ENCODE results near the gene CDKAL1. TPM values are rescaled to one million over a fixed set of nuclear protein-coding genes. Genes with fewer than 3 reads are reported as not detected.

The CDKAL1 gene
- total and polyA plus RNA-seq, 2 experiments from 2014 or later, result 14.4 to 19.5 TPM

- WGBS (ENCODE audit: low lambda C conversion rate, missing lambda C conversion rate), result 100% methylated on average over 2 of the region's 2 CpGs
- Histone ChIP-seq H3K27ac (no peak overlapping the region), H3K4me3 (no peak overlapping the region), H3K79me2 (no peaks in the 10 kb centered on the region), H3K9me3 (ENCODE audit: low read depth) (no peaks in the 10 kb centered on the region), H3K27me3 (no peaks in the 10 kb centered on the region), H3K36me3 (replicated peaks; ENCODE audit: insufficient read depth, low read depth) (no peaks in the 10 kb centered on the region), H3K4me2 (no peak overlapping the region), H3K9me2 (replicated peaks; ENCODE audit: insufficient read depth) (no peaks in the 10 kb centered on the region), H4K20me1 (ENCODE audit: insufficient read depth, poor library complexity, severe bottlenecking) (no peaks in the 10 kb centered on the region), H2AFZ (no peak overlapping the region), H3K4me1 (ENCODE audit: insufficient read depth) (peaks cover 3% of the 10 kb centered on the region)
- no peak for TF ChIP-seq EZH2 (IDR thresholded peaks at IDR 0.05; ENCODE audit: borderline replicate concordance)
- no peak for TF ChIP-seq EZH2phosphoT487 (IDR thresholded peaks at IDR 0.05; ENCODE audit: low read depth, severe bottlenecking, unreplicated experiment)
- TF ChIP-seq, protein P1, sequence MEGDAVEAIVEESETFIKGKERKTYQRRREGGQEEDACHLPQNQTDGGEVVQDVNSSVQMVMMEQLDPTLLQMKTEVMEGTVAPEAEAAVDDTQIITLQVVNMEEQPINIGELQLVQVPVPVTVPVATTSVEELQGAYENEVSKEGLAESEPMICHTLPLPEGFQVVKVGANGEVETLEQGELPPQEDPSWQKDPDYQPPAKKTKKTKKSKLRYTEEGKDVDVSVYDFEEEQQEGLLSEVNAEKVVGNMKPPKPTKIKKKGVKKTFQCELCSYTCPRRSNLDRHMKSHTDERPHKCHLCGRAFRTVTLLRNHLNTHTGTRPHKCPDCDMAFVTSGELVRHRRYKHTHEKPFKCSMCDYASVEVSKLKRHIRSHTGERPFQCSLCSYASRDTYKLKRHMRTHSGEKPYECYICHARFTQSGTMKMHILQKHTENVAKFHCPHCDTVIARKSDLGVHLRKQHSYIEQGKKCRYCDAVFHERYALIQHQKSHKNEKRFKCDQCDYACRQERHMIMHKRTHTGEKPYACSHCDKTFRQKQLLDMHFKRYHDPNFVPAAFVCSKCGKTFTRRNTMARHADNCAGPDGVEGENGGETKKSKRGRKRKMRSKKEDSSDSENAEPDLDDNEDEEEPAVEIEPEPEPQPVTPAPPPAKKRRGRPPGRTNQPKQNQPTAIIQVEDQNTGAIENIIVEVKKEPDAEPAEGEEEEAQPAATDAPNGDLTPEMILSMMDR (IDR thresholded peaks at IDR 0.05; ENCODE audit: poor library complexity), result no peak
- no peak for DNase-seq (ENCODE audit: low spot score)
Measured at GRCh38 chr6:20741490-20741889, 207.2 kb downstream of the CDKAL1 start.

GRCh38 chr6:20744911-20745557 is 210.8 kb downstream of the CDKAL1 start:
- Histone ChIP-seq H3K36me3 (replicated peaks; ENCODE audit: insufficient read depth, low read depth) (no peaks in the 10 kb centered on the region), H3K4me3 (no peak overlapping the region), H2AFZ (no peak overlapping the region), H3K79me2 (no peaks in the 10 kb centered on the region), H3K27me3 (no peaks in the 10 kb centered on the region), H3K4me2 (no peak overlapping the region), H4K20me1 (ENCODE audit: insufficient read depth, poor library complexity, severe bottlenecking) (no peaks in the 10 kb centered on the region), H3K9me3 (ENCODE audit: low read depth) (no peaks in the 10 kb centered on the region), H3K27ac (no peak overlapping the region), H3K4me1 (ENCODE audit: insufficient read depth) (peaks cover 3% of the 10 kb centered on the region), H3K9me2 (replicated peaks; ENCODE audit: insufficient read depth) (no peaks in the 10 kb centered on the region)
- DNase-seq (ENCODE audit: low spot score), result no peak
- 86% methylated on average over 9 of the region's 9 CpGs for WGBS (ENCODE audit: low lambda C conversion rate, missing lambda C conversion rate)
- TF ChIP-seq EZH2phosphoT487 (IDR thresholded peaks at IDR 0.05; ENCODE audit: low read depth, severe bottlenecking, unreplicated experiment) (no peak), EZH2 (IDR thresholded peaks at IDR 0.05; ENCODE audit: borderline replicate concordance) (no peak)
- TF ChIP-seq, protein P1 (IDR thresholded peaks at IDR 0.05; ENCODE audit: poor library complexity), result no peak

GRCh38 chr6:20746024-20746423 is 211.8 kb downstream of the CDKAL1 start:
- Histone ChIP-seq H3K36me3 (replicated peaks; ENCODE audit: insufficient read depth, low read depth) (no peaks in the 10 kb centered on the region), H3K9me3 (ENCODE audit: low read depth) (no peaks in the 10 kb centered on the region), H3K4me3 (no peak overlapping the region), H4K20me1 (ENCODE audit: insufficient read depth, poor library complexity, severe bottlenecking) (no peaks in the 10 kb centered on the region), H3K9me2 (replicated peaks; ENCODE audit: insufficient read depth) (no peaks in the 10 kb centered on the region), H3K79me2 (no peaks in the 10 kb centered on the region), H3K27me3 (no peaks in the 10 kb centered on the region), H3K27ac (no peak overlapping the region), H3K4me1 (ENCODE audit: insufficient read depth) (peaks cover 3% of the 10 kb centered on the region), H3K4me2 (no peak overlapping the region), H2AFZ (no peak overlapping the region)
- 70% methylated on average over 2 of the region's 2 CpGs for WGBS (ENCODE audit: low lambda C conversion rate, missing lambda C conversion rate)
- no peak for TF ChIP-seq EZH2phosphoT487 (IDR thresholded peaks at IDR 0.05; ENCODE audit: low read depth, severe bottlenecking, unreplicated experiment)
- TF ChIP-seq, protein P1 (IDR thresholded peaks at IDR 0.05; ENCODE audit: poor library complexity), result no peak
- TF ChIP-seq EZH2 (IDR thresholded peaks at IDR 0.05; ENCODE audit: borderline replicate concordance), result no peak
- no peak for DNase-seq (ENCODE audit: low spot score)

Measured in hepatocyte (in vitro differentiated cells).